MM.1S (cell line): Measurements from ENCODE around the gene PKP4.

Experiments used
- DNase-seq: peaks from one replicate; pipeline ENCODE4 v3.0.0-alpha.2; 2015
- H2AFZ ChIP-seq: fragments of 300-600 bp; sonication (generic); 2 replicates; pipeline ENCODE4 v1.6.0; 2016; ENCODE audit warnings: antibody characterized with exemption, low read length
- H3F3A ChIP-seq: fragments of 300-600 bp; sonication (generic); 2 replicates; pipeline ENCODE4 v1.6.1; 2016; ENCODE audit warnings: mild to moderate bottlenecking, antibody characterized with exemption, low read length, moderate library complexity, mixed read lengths; ENCODE audit not compliant: insufficient read depth
- H3K27ac ChIP-seq: fragments of 300-600 bp; sonication (generic); 2 replicates; pipeline ENCODE4 v1.5.1; 2016; ENCODE audit warnings: mild to moderate bottlenecking, low read length
- H3K27me3 ChIP-seq: fragments of 300-600 bp; sonication (generic); replicated peaks from 2 replicates; pipeline ENCODE4 v1.6.0; 2016; ENCODE audit warnings: low read length; ENCODE audit not compliant: insufficient read depth
- H3K36me3 ChIP-seq: fragments of 300-600 bp; sonication (generic); replicated peaks from 2 replicates; pipeline ENCODE4 v1.6.1; 2016; ENCODE audit warnings: mild to moderate bottlenecking, low read length, mixed read lengths; ENCODE audit not compliant: insufficient read depth
- H3K4me1 ChIP-seq: fragments of 300-600 bp; sonication (generic); 2 replicates; pipeline ENCODE4 v1.6.1; 2016; ENCODE audit warnings: low read length, mixed read lengths
- H3K4me2 ChIP-seq: fragments of 300-600 bp; sonication (generic); 2 replicates; pipeline ENCODE4 v1.6.0; 2016; ENCODE audit warnings: low read depth, low read length
- H3K4me3 ChIP-seq: fragments of 300-600 bp; sonication (generic); 2 replicates; pipeline ENCODE4 v1.5.1; 2016; ENCODE audit warnings: low read length, mixed read lengths
- H3K79me2 ChIP-seq: fragments of 300-600 bp; sonication (generic); 2 replicates; pipeline ENCODE4 v1.6.1; 2016; ENCODE audit warnings: mixed run types, low read length, mixed read lengths
- H3K9ac ChIP-seq: fragments of 300-600 bp; sonication (generic); 2 replicates; pipeline ENCODE4 v1.6.1; 2016; ENCODE audit warnings: low read length, mixed read lengths
- H3K9me2 ChIP-seq: fragments of 300-600 bp; sonication (generic); replicated peaks from 2 replicates; pipeline ENCODE4 v1.6.1; 2016; ENCODE audit warnings: mild to moderate bottlenecking, low read length, mixed read lengths; ENCODE audit not compliant: insufficient read depth
- H3K9me3 ChIP-seq: fragments of 300-600 bp; sonication (generic); replicated peaks from 2 replicates; pipeline ENCODE4 v1.6.1; 2016; ENCODE audit warnings: mild to moderate bottlenecking, low read length, mixed read lengths; ENCODE audit not compliant: insufficient read depth
- H4K20me1 ChIP-seq: fragments of 300-600 bp; sonication (generic); 2 replicates; pipeline ENCODE4 v1.6.1; 2016; ENCODE audit warnings: mild to moderate bottlenecking, low read length, moderate library complexity, mixed read lengths; ENCODE audit not compliant: insufficient read depth
- CTCF ChIP-seq: fragments of 300-600 bp; sonication (generic); IDR thresholded peaks from 2 replicates; pipeline ENCODE4 v1.5.1; 2016; ENCODE audit warnings: antibody characterized with exemption, low read length, mixed read lengths
- EZH2 ChIP-seq: fragments of 300-600 bp; sonication (generic); optimal IDR thresholded peaks from 2 replicates; pipeline ENCODE3; 2017; ENCODE audit warnings: low read depth, mild to moderate bottlenecking, antibody characterized with exemption, low read length, mixed read lengths
- EZH2phosphoT487 ChIP-seq: fragments of 300-600 bp; sonication (generic); IDR thresholded peaks from 2 replicates; pipeline ENCODE4 v1.6.1; 2018; ENCODE audit warnings: antibody characterized with exemption, low read length

PKP4 gene

GRCh38 chr2:158689391-158689790 lies 232.6 kb downstream of the PKP4 start:
- H3K36me3 ChIP-seq = no peaks in the 10 kb centered on the region
- no peak overlapping the region for H3K27ac ChIP-seq
- no peaks in the 10 kb centered on the region for H3K9me3 ChIP-seq
- H3K27me3 ChIP-seq = no peaks in the 10 kb centered on the region
- no peak for DNase-seq
- H2AFZ ChIP-seq = no peak overlapping the region
- no peak overlapping the region for H3K4me2 ChIP-seq
- no peaks in the 10 kb centered on the region for H3F3A ChIP-seq
- H3K4me3 ChIP-seq = no peak overlapping the region
- H3K4me1 ChIP-seq = no peaks in the 10 kb centered on the region
- H3K79me2 ChIP-seq = no peaks in the 10 kb centered on the region
- no peaks in the 10 kb centered on the region for H3K9me2 ChIP-seq
- TF ChIP-seq CTCF (no peak), EZH2 (no peak), EZH2phosphoT487 (no peak)
- H4K20me1 ChIP-seq = no peaks in the 10 kb centered on the region
- H3K9ac ChIP-seq = no peak overlapping the region

GRCh38 chr2:158690823-158691222 lies 234.1 kb downstream of the PKP4 start:
- DNase-seq = no peak
- H3K9me2 ChIP-seq = no peaks in the 10 kb centered on the region
- no peaks in the 10 kb centered on the region for H3K79me2 ChIP-seq
- H2AFZ ChIP-seq = no peak overlapping the region
- no peaks in the 10 kb centered on the region for H3K27me3 ChIP-seq
- H3K4me3 ChIP-seq = no peak overlapping the region
- H3K9ac ChIP-seq = no peak overlapping the region
- H4K20me1 ChIP-seq = no peaks in the 10 kb centered on the region
- H3K36me3 ChIP-seq = no peaks in the 10 kb centered on the region
- H3K4me2 ChIP-seq = no peak overlapping the region
- no peaks in the 10 kb centered on the region for H3F3A ChIP-seq
- no peak for TF ChIP-seq CTCF
- no peak for TF ChIP-seq EZH2
- no peak for TF ChIP-seq EZH2phosphoT487
- H3K4me1 ChIP-seq = no peaks in the 10 kb centered on the region
- no peaks in the 10 kb centered on the region for H3K9me3 ChIP-seq
- H3K27ac ChIP-seq = no peak overlapping the region

GRCh38 chr2:158691619-158692018 lies 234.9 kb downstream of the PKP4 start:
- Histone ChIP-seq H3K9me3 (no peaks in the 10 kb centered on the region), H2AFZ (no peak overlapping the region), H3K79me2 (no peaks in the 10 kb centered on the region), H3K27me3 (no peaks in the 10 kb centered on the region), H3K4me3 (no peak overlapping the region), H3K36me3 (no peaks in the 10 kb centered on the region), H3K4me2 (no peak overlapping the region), H3K4me1 (no peaks in the 10 kb centered on the region), H3K9me2 (no peaks in the 10 kb centered on the region), H3K27ac (no peak overlapping the region), H3K9ac (no peak overlapping the region), H3F3A (no peaks in the 10 kb centered on the region), H4K20me1 (no peaks in the 10 kb centered on the region)
- DNase-seq = no peak
- TF ChIP-seq CTCF = no peak
- TF ChIP-seq EZH2phosphoT487 = no peak
- no peak for TF ChIP-seq EZH2
